ENCODE data around the gene DEFB113.

DNA sequence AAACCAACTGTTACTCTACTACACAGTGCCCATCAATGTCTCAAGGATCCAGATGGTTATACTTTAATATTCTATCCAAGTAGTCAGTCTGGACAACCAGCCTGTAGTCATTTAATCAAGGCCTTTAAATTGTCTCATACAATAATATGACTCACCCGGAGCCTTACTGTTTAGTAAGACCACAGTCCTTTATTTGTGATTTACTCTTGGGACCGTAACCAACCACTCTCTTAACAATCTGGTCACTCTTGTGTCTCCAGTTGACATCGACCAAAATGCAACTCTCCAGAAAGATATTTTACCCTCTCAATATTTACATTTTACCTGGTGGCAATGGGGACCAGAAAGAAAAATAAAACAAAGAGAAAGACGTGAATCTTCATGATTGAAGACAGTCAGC, 20.4 kb downstream of the DEFB113 start:
- TF ChIP-seq TAF1 (IDR thresholded peaks at IDR 0.05; ENCODE audit: low read depth, low read length) (no peak), POU2F2 (IDR thresholded peaks at IDR 0.05; ENCODE audit: low read depth, low read length) (no peak)

Measured in GM12891 (cell line).